ENCODE data around the gene SRR.
A peak's percentile ranks its signal among the peaks of the same experiment; 100 is the strongest.
"Not testable (repeated sequence)": the region's sequence is repeated elsewhere in the genome, so short reads cannot be mapped to it uniquely, and the experiment has no call there.

SRR gene

GRCh38 chr17:2295575-2295974 lies 8.2 kb upstream of the SRR start:
- DNase-seq = no peak

- DNase-seq = no peak
Observed at GRCh38 chr17:2297023-2297422, 6.7 kb upstream of the SRR start.

GRCh38 chr17:2299136-2299535 lies 4.6 kb upstream of the SRR start:
- DNase-seq = no peak

- DNase-seq = no peak
Observed at GRCh38 chr17:2299756-2300155, 4.0 kb upstream of the SRR start.

GRCh38 chr17:2302778-2303203 lies 959 bp upstream of the SRR start:
- DNase-seq = no peak

- DNase-seq = no peak
Observed at GRCh38 chr17:2304931-2305330, 1.2 kb downstream of the SRR start.

- DNase-seq = no peak
Observed at GRCh38 chr17:2309338-2310154, 5.8 kb downstream of the SRR start.

- no peak for DNase-seq
Observed at GRCh38 chr17:2312736-2313135, 9.0 kb downstream of the SRR start.

GRCh38 chr17:2316916-2317205 lies 13.1 kb downstream of the SRR start:
- not testable (repeated sequence) for DNase-seq

GRCh38 chr17:2317796-2318195 lies 14.0 kb downstream of the SRR start:
- DNase-seq = no peak

- no peak for DNase-seq
Observed at GRCh38 chr17:2319051-2319450, 15.3 kb downstream of the SRR start.

- no peak for DNase-seq
Observed at GRCh38 chr17:2321399-2321798, 17.6 kb downstream of the SRR start.

- DNase-seq = no peak
Observed at GRCh38 chr17:2323629-2324314, 20.0 kb downstream of the SRR start.

GRCh38 chr17:2331303-2331702 lies 27.6 kb downstream of the SRR start:
- no peak for DNase-seq

- no peak for DNase-seq
Observed at GRCh38 chr17:2335726-2336214, 32.0 kb downstream of the SRR start.

- peak; percentile 89 for DNase-seq
Observed at GRCh38 chr17:2336215-2336851, 32.6 kb downstream of the SRR start, which contains the start of gene TSR1. Gene TSR1 (minus strand): TSS chr17:2336457. CDS start chr17:2336427, 30 bp downstream.

- peak; percentile 62 for DNase-seq
Observed at GRCh38 chr17:2336852-2337543, 33.2 kb downstream of the SRR start, which contains the start of gene SGSM2. Gene SGSM2 (plus strand): TSS chr17:2337501. CDS start chr17:2337689, 188 bp downstream.

GRCh38 chr17:2337544-2338314 lies 34.0 kb downstream of the SRR start:
- DNase-seq = peak; percentile 68

GRCh38 chr17:2338315-2338657 lies 34.5 kb downstream of the SRR start:
- DNase-seq = no peak

GRCh38 chr17:2343421-2343820 lies 39.7 kb downstream of the SRR start:
- no peak for DNase-seq

- DNase-seq = no peak
Observed at GRCh38 chr17:2344528-2344927, 40.8 kb downstream of the SRR start.

- DNase-seq = no peak
Observed at GRCh38 chr17:2346475-2346874, 42.7 kb downstream of the SRR start.

Measured in activated CD4-positive, CD25-positive, alpha-beta regulatory T cell treated with anti-CD3 and anti-CD28 coated beads, Interleukin-2, amount 50 U/mL, for 72 hours (primary cell).